SK-N-SH treated with all-trans-retinoic acid at 6 μM for 48 hours (cell line): ENCODE data around the gene BPI.

Experiments
- ATAC-seq: fragments of 200-7000 bp; cut with Tn5 transposase; 3 replicates; pipeline ENCODE4 v1.9.1; 2020; ENCODE audit warnings: mild to moderate bottlenecking, moderate library complexity
- ARNTL ChIP-seq: fragments of 450-650 bp; formaldehyde crosslinking; IDR thresholded peaks from 2 replicates; pipeline ENCODE4 v1.5.0; 2020; ENCODE audit warnings: low read depth, mild to moderate bottlenecking, moderate library complexity, borderline replicate concordance
- BACH2 ChIP-seq: fragments of 250-450 bp; sonication (Bioruptor Pico); IDR thresholded peaks from 2 replicates; pipeline ENCODE4 v1.9.0; 2021; ENCODE audit warnings: mild to moderate bottlenecking, borderline replicate concordance
- CREB5 ChIP-seq: fragments of 250-450 bp; sonication (Bioruptor Pico); IDR thresholded peaks from 2 replicates; pipeline ENCODE4 v1.5.1; 2020; ENCODE audit warnings: low read depth, mild to moderate bottlenecking, moderate library complexity
- CSDC2 ChIP-seq: fragments of 250-450 bp; sonication (Bioruptor Pico); IDR thresholded peaks from 2 replicates; pipeline ENCODE4 v1.5.0; 2020; ENCODE audit warnings: mild to moderate bottlenecking, moderate library complexity
- CSRNP3 ChIP-seq: fragments of 250-450 bp; sonication (Bioruptor Pico); IDR thresholded peaks from 2 replicates; pipeline ENCODE4 v1.5.1; 2021; ENCODE audit warnings: mild to moderate bottlenecking, moderate library complexity
- ESRRG ChIP-seq: fragments of 250-450 bp; sonication (Bioruptor Pico); IDR thresholded peaks from 2 replicates; pipeline ENCODE4 v1.6.1; 2021; ENCODE audit warnings: mild to moderate bottlenecking
- GLIS3 ChIP-seq: fragments of 250-450 bp; sonication (Bioruptor Pico); IDR thresholded peaks from 2 replicates; pipeline ENCODE4 v1.5.0; 2020; ENCODE audit warnings: mild to moderate bottlenecking, moderate library complexity
- ISL1 ChIP-seq: fragments of 250-450 bp; sonication (Bioruptor Pico); IDR thresholded peaks from 2 replicates; pipeline ENCODE4 v2.1.2; 2022; ENCODE audit warnings: mild to moderate bottlenecking, moderate library complexity
- OSR1 ChIP-seq: fragments of 250-450 bp; sonication (Bioruptor Pico); IDR thresholded peaks from 2 replicates; pipeline ENCODE4 v1.8.0; 2022; ENCODE audit warnings: moderate library complexity, mild to moderate bottlenecking, inconsistent platforms
- PATZ1 ChIP-seq: fragments of 250-450 bp; sonication (Bioruptor Pico); IDR thresholded peaks from 2 replicates; pipeline ENCODE4 v1.8.0; 2020; ENCODE audit warnings: mild to moderate bottlenecking, moderate library complexity, borderline replicate concordance
- POU6F1 ChIP-seq: fragments of 250-450 bp; sonication (Bioruptor Pico); IDR thresholded peaks from 2 replicates; pipeline ENCODE4 v1.8.0; 2021; ENCODE audit warnings: low read depth, mild to moderate bottlenecking, moderate library complexity, borderline replicate concordance
- PPARA ChIP-seq: fragments of 250-450 bp; sonication (Bioruptor Pico); IDR thresholded peaks from 2 replicates; pipeline ENCODE4 v1.5.0; 2020; ENCODE audit warnings: mild to moderate bottlenecking, borderline replicate concordance
- RARB ChIP-seq: fragments of 250-450 bp; sonication (Bioruptor Pico); IDR thresholded peaks from 2 replicates; pipeline ENCODE4 v1.8.0; 2021; ENCODE audit warnings: mild to moderate bottlenecking, moderate library complexity
- SNAI2 ChIP-seq: fragments of 250-450 bp; sonication (Bioruptor Pico); IDR thresholded peaks from 2 replicates; pipeline ENCODE4 v1.5.0; 2020; ENCODE audit warnings: mild to moderate bottlenecking, moderate library complexity
- TCF4 ChIP-seq: fragments of 250-450 bp; sonication (Bioruptor Pico); IDR thresholded peaks from 2 replicates; pipeline ENCODE4 v1.8.0; 2021; ENCODE audit warnings: mild to moderate bottlenecking, moderate library complexity, borderline replicate concordance
- TOX ChIP-seq: fragments of 250-450 bp; sonication (Bioruptor Pico); IDR thresholded peaks from 2 replicates; pipeline ENCODE4 v1.8.0; 2021; ENCODE audit warnings: mild to moderate bottlenecking, moderate library complexity, borderline replicate concordance
- TSHZ2 ChIP-seq: fragments of 250-450 bp; sonication (Bioruptor Pico); IDR thresholded peaks from 2 replicates; pipeline ENCODE4 v1.5.0; 2020; ENCODE audit warnings: mild to moderate bottlenecking, moderate library complexity
- ZC3H10 ChIP-seq: fragments of 250-450 bp; sonication (Bioruptor Pico); IDR thresholded peaks from 2 replicates; pipeline ENCODE4 v1.5.1; 2021; ENCODE audit warnings: mild to moderate bottlenecking, moderate library complexity
- ZFP3 ChIP-seq: fragments of 250-450 bp; sonication (Bioruptor Pico); IDR thresholded peaks from 2 replicates; pipeline ENCODE4 v1.5.0; 2020; ENCODE audit warnings: mild to moderate bottlenecking, moderate library complexity
- ZFP30 ChIP-seq: fragments of 450-650 bp; formaldehyde crosslinking; IDR thresholded peaks from 2 replicates; pipeline ENCODE4 v1.5.0; 2022; ENCODE audit warnings: mild to moderate bottlenecking, moderate library complexity
- ZNF565 ChIP-seq: fragments of 450-650 bp; formaldehyde crosslinking; conservative IDR thresholded peaks from 2 replicates; pipeline ENCODE4 v1.5.0; 2020; ENCODE audit warnings: low read depth, mild to moderate bottlenecking, moderate library complexity
- ZNF70 ChIP-seq: fragments of 450-650 bp; formaldehyde crosslinking; IDR thresholded peaks from 2 replicates; pipeline ENCODE4 v1.5.0; 2020; ENCODE audit warnings: mild to moderate bottlenecking, moderate library complexity
- ZNF8 ChIP-seq: fragments of 450-650 bp; formaldehyde crosslinking; IDR thresholded peaks from 2 replicates; pipeline ENCODE4 v1.5.0; 2020; ENCODE audit warnings: mild to moderate bottlenecking, moderate library complexity

Gene BPI

GRCh38 chr20:38317422-38317821, 13.5 kb downstream of the BPI start:
- TF ChIP-seq ZNF8 (CRISPR knock-in tag): no peak
- TF ChIP-seq ZNF565 (CRISPR knock-in tag): no peak
- no peak for TF ChIP-seq RARB
- TF ChIP-seq PPARA (CRISPR knock-in tag): no peak
- no peak for TF ChIP-seq BACH2 (CRISPR knock-in tag)
- no peak for TF ChIP-seq PATZ1 (CRISPR knock-in tag)
- no peak for TF ChIP-seq ISL1
- no peak for TF ChIP-seq TSHZ2
- no peak for TF ChIP-seq ZFP30 (CRISPR knock-in tag)
- TF ChIP-seq ZNF70 (CRISPR knock-in tag): no peak
- TF ChIP-seq SNAI2 (CRISPR knock-in tag): no peak
- TF ChIP-seq CREB5 (CRISPR knock-in tag): no peak
- TF ChIP-seq CSRNP3 (CRISPR knock-in tag): no peak
- no peak for TF ChIP-seq ZFP3 (CRISPR knock-in tag)
- TF ChIP-seq OSR1 (CRISPR knock-in tag): no peak
- no peak for TF ChIP-seq TOX (CRISPR knock-in tag)
- no peak for TF ChIP-seq CSDC2 (CRISPR knock-in tag)
- TF ChIP-seq POU6F1 (CRISPR knock-in tag): no peak
- no peak for TF ChIP-seq TCF4 (CRISPR knock-in tag)

GRCh38 chr20:38320221-38320620, 16.3 kb downstream of the BPI start:
- TF ChIP-seq ZFP30 (CRISPR knock-in tag) (no peak), GLIS3 (CRISPR knock-in tag) (no peak), ZC3H10 (CRISPR knock-in tag) (no peak), ZNF565 (CRISPR knock-in tag) (no peak), PPARA (CRISPR knock-in tag) (no peak), TCF4 (CRISPR knock-in tag) (no peak), BACH2 (CRISPR knock-in tag) (no peak), RARB (no peak), ESRRG (CRISPR knock-in tag) (no peak), ARNTL (no peak)
- TF ChIP-seq, all 23 proteins: peak for 0
- ATAC-seq: no peak

More at GRCh38 chr20:38317422-38317821, 13.5 kb downstream of the BPI start:
- no peak for ATAC-seq
